Hepatocyte (in vitro differentiated cells): ENCODE results near the gene CLVS2. TPM values are rescaled to one million over a fixed set of nuclear protein-coding genes. Genes with fewer than 3 reads are reported as not detected.

Experiments
- DNase-seq: peaks from one replicate; pipeline ENCODE4 v3.0.0-alpha.2; 2016; ENCODE audit warnings: low spot score
- H2AFZ ChIP-seq: fragments of 200-600 bp; sonication (generic); 2 replicates; pipeline ENCODE4 v1.6.0; 2016; ENCODE audit warnings: antibody characterized with exemption, mild to moderate bottlenecking
- H3K27ac ChIP-seq: fragments of 200-600 bp; sonication (generic); 2 replicates; pipeline ENCODE4 v1.5.1; 2016; ENCODE audit warnings: mild to moderate bottlenecking
- H3K27me3 ChIP-seq: fragments of 200-600 bp; sonication (generic); 2 replicates; pipeline ENCODE4 v1.6.1; 2016
- H3K36me3 ChIP-seq: fragments of 200-600 bp; sonication (generic); replicated peaks from 2 replicates; pipeline ENCODE4 v1.5.1; 2016; ENCODE audit warnings: low read depth; ENCODE audit not compliant: insufficient read depth
- H3K4me1 ChIP-seq: fragments of 200-600 bp; sonication (generic); 2 replicates; pipeline ENCODE4 v1.5.1; 2016; ENCODE audit warnings: mild to moderate bottlenecking, moderate library complexity; ENCODE audit not compliant: insufficient read depth
- H3K4me2 ChIP-seq: fragments of 200-600 bp; sonication (generic); 2 replicates; pipeline ENCODE4 v1.6.0; 2016
- H3K4me3 ChIP-seq: fragments of 200-600 bp; sonication (generic); 2 replicates; pipeline ENCODE4 v1.5.1; 2016; ENCODE audit warnings: mild to moderate bottlenecking
- H3K79me2 ChIP-seq: fragments of 200-600 bp; sonication (generic); 2 replicates; pipeline ENCODE4 v1.6.0; 2017; ENCODE audit warnings: mild to moderate bottlenecking
- H3K9me2 ChIP-seq: fragments of 200-600 bp; sonication (generic); replicated peaks from 2 replicates; pipeline ENCODE4 v1.6.0; 2017; ENCODE audit warnings: mild to moderate bottlenecking; ENCODE audit not compliant: insufficient read depth
- H3K9me3 ChIP-seq: fragments of 200-600 bp; sonication (generic); 2 replicates; pipeline ENCODE4 v1.5.1; 2016; ENCODE audit warnings: low read depth, mild to moderate bottlenecking
- H4K20me1 ChIP-seq: fragments of 200-600 bp; sonication (generic); 2 replicates; pipeline ENCODE4 v1.6.0; 2016; ENCODE audit warnings: mild to moderate bottlenecking; ENCODE audit not compliant: insufficient read depth, poor library complexity, severe bottlenecking
- CTCF ChIP-seq: fragments of 200-600 bp; sonication (generic); IDR thresholded peaks from 2 replicates; pipeline ENCODE4 v1.5.1; 2016; ENCODE audit warnings: antibody characterized with exemption, mild to moderate bottlenecking; ENCODE audit not compliant: poor library complexity
- EZH2 ChIP-seq: fragments of 200-600 bp; sonication (generic); IDR thresholded peaks from 2 replicates; pipeline ENCODE4 v1.6.1; 2016; ENCODE audit warnings: antibody characterized with exemption, mild to moderate bottlenecking, borderline replicate concordance
- EZH2phosphoT487 ChIP-seq: fragments of 200-600 bp; sonication (generic); IDR thresholded peaks from one replicate; pipeline ENCODE4 v1.6.1; 2018; ENCODE audit warnings: antibody characterized with exemption, mild to moderate bottlenecking, low read depth, moderate library complexity; ENCODE audit not compliant: unreplicated experiment, severe bottlenecking
- WGBS: methylation state at CpG from one replicate; pipeline ENCODE4 v1.1.6; 2016; ENCODE audit warnings: low lambda C conversion rate; ENCODE audit errors: missing lambda C conversion rate; 5-methylcytosine and 5-hydroxymethylcytosine counted together
- polyA plus RNA-seq: library from polyadenylated mRNA; unstranded; fragments of >200 nt; fragmentation: Nextera tagmentation; extraction: Ambion mirVana; gene quantifications from 2 replicates; pipeline ENCODE4 v1.2.1, GENCODE V29; 2016
- total RNA-seq: library from RNA; depleted of rRNA; stranded (reverse); fragments of >200 nt; gene quantifications from 2 replicates; pipeline ENCODE4 v1.2.3, GENCODE V29; 2014

CLVS2 gene
- total and polyA plus RNA-seq, 2 experiments from 2014 or later: 0.07 TPM; not detected in 1

GRCh38 chr6:123024976-123025375, 28.9 kb downstream of the CLVS2 start:
- WGBS: 81% methylated on average over 5 of the region's 5 CpGs
- no peak for DNase-seq
- Histone ChIP-seq H3K4me2 (no peak overlapping the region), H3K4me1 (peaks cover 4% of the 10 kb centered on the region), H3K4me3 (no peak overlapping the region), H3K9me3 (no peaks in the 10 kb centered on the region), H4K20me1 (no peaks in the 10 kb centered on the region), H3K27ac (no peak overlapping the region), H3K9me2 (no peaks in the 10 kb centered on the region), H2AFZ (no peak overlapping the region), H3K27me3 (no peaks in the 10 kb centered on the region), H3K79me2 (no peaks in the 10 kb centered on the region), H3K36me3 (no peaks in the 10 kb centered on the region)
- no peak for TF ChIP-seq EZH2phosphoT487

GRCh38 chr6:123027408-123027807, 31.4 kb downstream of the CLVS2 start:
- no peaks in the 10 kb centered on the region for H3K36me3 ChIP-seq
- DNase-seq: no peak
- H3K9me3 ChIP-seq: no peaks in the 10 kb centered on the region
- H3K4me2 ChIP-seq: no peak overlapping the region
- H2AFZ ChIP-seq: no peak overlapping the region
- no peaks in the 10 kb centered on the region for H3K79me2 ChIP-seq
- no peak overlapping the region for H3K27ac ChIP-seq
- no peaks in the 10 kb centered on the region for H3K27me3 ChIP-seq
- no peaks in the 10 kb centered on the region for H4K20me1 ChIP-seq
- peaks cover 5% of the 10 kb centered on the region for H3K4me1 ChIP-seq
- H3K4me3 ChIP-seq: no peak overlapping the region
- H3K9me2 ChIP-seq: no peaks in the 10 kb centered on the region
- TF ChIP-seq CTCF: no peak
- TF ChIP-seq EZH2: no peak
- no peak for TF ChIP-seq EZH2phosphoT487
- WGBS: 74% methylated on average over 2 of the region's 2 CpGs

- Histone ChIP-seq H3K27me3 (no peaks in the 10 kb centered on the region), H3K9me2 (no peaks in the 10 kb centered on the region), H3K27ac (no peak overlapping the region), H3K4me2 (no peak overlapping the region), H3K9me3 (no peaks in the 10 kb centered on the region), H3K4me1 (peaks cover 5% of the 10 kb centered on the region), H4K20me1 (no peaks in the 10 kb centered on the region), H2AFZ (no peak overlapping the region), H3K4me3 (no peak overlapping the region), H3K36me3 (no peaks in the 10 kb centered on the region), H3K79me2 (no peaks in the 10 kb centered on the region)
- 73% methylated on average over 5 of the region's 5 CpGs for WGBS
- TF ChIP-seq CTCF (no peak), EZH2phosphoT487 (no peak), EZH2 (no peak)
- no peak for DNase-seq
Measured at GRCh38 chr6:123028263-123028662, 32.2 kb downstream of the CLVS2 start.

- Histone ChIP-seq H3K9me3 (no peaks in the 10 kb centered on the region), H3K36me3 (no peaks in the 10 kb centered on the region)
- DNase-seq: peak; percentile 10
Measured at GRCh38 chr6:123030282-123030681, 34.2 kb downstream of the CLVS2 start.

More at GRCh38 chr6:123030282-123030681, 34.2 kb downstream of the CLVS2 start:
- no peak overlapping the region for H3K4me3 ChIP-seq
- H4K20me1 ChIP-seq: no peaks in the 10 kb centered on the region
- no peak for TF ChIP-seq EZH2
- TF ChIP-seq EZH2phosphoT487: no peak
- no peak overlapping the region for H2AFZ ChIP-seq
- H3K27me3 ChIP-seq: no peaks in the 10 kb centered on the region
- no peak overlapping the region for H3K27ac ChIP-seq
- no peak overlapping the region for H3K4me2 ChIP-seq
- peaks cover 5% of the 10 kb centered on the region for H3K4me1 ChIP-seq
- H3K79me2 ChIP-seq: no peaks in the 10 kb centered on the region
- no peaks in the 10 kb centered on the region for H3K9me2 ChIP-seq
